NCI-H2029 (cell line): ENCODE data around the gene ZNF609.

Source experiments
- DNase-seq: peaks from one replicate; lab custom pipeline; 2025; lab: John Stamatoyannopoulos, UW

The ZNF609 gene

GRCh38 chr15:64460206-64460723, at the start of gene ZNF609:
Gene ZNF609, plus strand, starts transcription at chr15:64460578. Its CDS starts 38,842 bp downstream, at chr15:64499420.
- peak; percentile 51 for DNase-seq

- no peak for DNase-seq
Observed at GRCh38 chr15:64412216-64412615, 48.2 kb upstream of the ZNF609 start.

- no peak for DNase-seq
Observed at GRCh38 chr15:64422697-64423096, 37.7 kb upstream of the ZNF609 start.

- DNase-seq, result no peak
Observed at GRCh38 chr15:64423970-64424369, 36.4 kb upstream of the ZNF609 start.

GRCh38 chr15:64425221-64425620, 35.2 kb upstream of the ZNF609 start:
- no peak for DNase-seq

GRCh38 chr15:64426845-64427465, 33.4 kb upstream of the ZNF609 start:
- DNase-seq, result no peak

GRCh38 chr15:64429448-64429847, 30.9 kb upstream of the ZNF609 start:
- DNase-seq, result no peak

- no peak for DNase-seq
Observed at GRCh38 chr15:64430000-64430735, 30.2 kb upstream of the ZNF609 start.

GRCh38 chr15:64437982-64438381, 22.4 kb upstream of the ZNF609 start:
- DNase-seq, result no peak

GRCh38 chr15:64438653-64439447, 21.5 kb upstream of the ZNF609 start:
- DNase-seq, result no peak

- no peak for DNase-seq
Observed at GRCh38 chr15:64441852-64442251, 18.5 kb upstream of the ZNF609 start.

GRCh38 chr15:64443016-64443415, 17.4 kb upstream of the ZNF609 start:
- no peak for DNase-seq

GRCh38 chr15:64443747-64444621, 16.4 kb upstream of the ZNF609 start:
- no peak for DNase-seq

GRCh38 chr15:64444836-64445235, 15.5 kb upstream of the ZNF609 start:
- DNase-seq, result no peak

- DNase-seq, result no peak
Observed at GRCh38 chr15:64447536-64448315, 12.7 kb upstream of the ZNF609 start.

GRCh38 chr15:64452988-64453688, 7.2 kb upstream of the ZNF609 start:
- DNase-seq, result peak; percentile 28

- no peak for DNase-seq
Observed at GRCh38 chr15:64453689-64454037, 6.7 kb upstream of the ZNF609 start.

GRCh38 chr15:64454282-64454681, 6.1 kb upstream of the ZNF609 start:
- DNase-seq, result no peak

GRCh38 chr15:64455961-64456371, 4.4 kb upstream of the ZNF609 start:
- no peak for DNase-seq

GRCh38 chr15:64456634-64457108, 3.7 kb upstream of the ZNF609 start:
- no peak for DNase-seq
